Measurements from ENCODE around the gene DLK1. TPM values are rescaled to one million over a fixed set of nuclear protein-coding genes. Genes with fewer than 3 reads are reported as not detected.

DLK1 gene
- total RNA-seq, 1 donor from 2014 or later, result not detected

DNA sequence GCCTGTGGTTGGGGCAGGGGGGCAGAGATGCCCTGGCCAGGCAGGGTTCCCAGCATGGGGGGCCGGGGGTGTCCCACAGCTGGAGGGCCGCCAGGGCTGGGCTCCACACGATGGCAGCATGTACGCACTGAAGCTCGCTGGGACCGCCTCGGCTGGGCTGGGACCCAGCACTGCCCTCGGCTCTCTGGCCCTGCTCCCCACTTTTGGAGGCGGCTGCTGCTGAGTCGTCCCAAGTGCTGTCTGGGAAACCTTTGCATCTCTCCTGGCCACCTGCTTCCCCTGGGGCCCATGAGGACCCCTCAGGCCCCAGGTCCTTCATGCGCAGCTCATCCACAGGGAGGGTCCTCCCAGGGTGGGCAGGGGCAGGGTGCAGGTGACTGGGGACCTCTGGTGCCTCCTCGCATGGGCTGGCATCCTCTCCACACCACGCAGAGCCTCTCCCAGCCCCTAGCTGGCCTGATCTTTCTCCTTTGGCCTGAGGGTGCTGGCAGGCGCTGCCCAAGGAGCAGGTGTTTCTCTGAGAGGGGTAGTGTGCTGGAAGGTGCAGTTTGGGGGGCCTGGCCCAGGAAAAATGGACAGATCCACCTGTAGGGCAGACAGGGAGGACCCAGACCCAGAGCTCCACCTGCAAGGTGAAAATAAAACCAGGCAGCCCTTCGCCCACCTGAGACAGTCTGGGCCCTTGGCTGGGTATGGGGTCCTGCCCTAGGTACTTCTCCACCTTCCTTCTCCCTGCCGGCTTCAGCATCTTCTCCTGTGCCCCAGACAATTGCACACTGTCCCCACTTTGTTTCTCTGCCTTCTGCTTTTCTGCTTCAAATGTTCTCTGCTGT lies 46.9 kb downstream of the DLK1 start:
- no peak for FAIRE-seq
- no peak for DNase-seq (ENCODE audit: low spot score in 2 of 2)

DNA sequence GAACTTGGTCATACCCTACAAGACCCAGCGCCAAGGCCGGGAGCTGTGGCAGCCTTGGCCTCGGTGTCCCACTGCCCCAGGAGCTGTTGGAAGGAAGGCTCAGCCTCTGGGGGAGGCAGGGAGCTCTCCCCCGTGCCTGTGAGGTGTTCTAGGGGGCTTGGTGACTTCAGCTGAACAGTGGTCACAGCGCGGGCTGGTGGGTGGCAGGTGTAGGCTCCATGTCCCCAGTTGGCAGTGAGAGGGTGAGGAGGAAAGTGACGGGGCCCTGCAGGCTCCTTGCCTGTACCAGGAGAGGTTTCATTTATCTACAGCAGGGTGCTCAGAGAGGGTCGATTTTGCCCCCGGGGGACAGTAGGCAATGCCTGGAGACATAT lies 47.5 kb downstream of the DLK1 start:
- FAIRE-seq, result no peak
- DNase-seq (ENCODE audit: low spot score in 2 of 2), result no peak

DNA sequence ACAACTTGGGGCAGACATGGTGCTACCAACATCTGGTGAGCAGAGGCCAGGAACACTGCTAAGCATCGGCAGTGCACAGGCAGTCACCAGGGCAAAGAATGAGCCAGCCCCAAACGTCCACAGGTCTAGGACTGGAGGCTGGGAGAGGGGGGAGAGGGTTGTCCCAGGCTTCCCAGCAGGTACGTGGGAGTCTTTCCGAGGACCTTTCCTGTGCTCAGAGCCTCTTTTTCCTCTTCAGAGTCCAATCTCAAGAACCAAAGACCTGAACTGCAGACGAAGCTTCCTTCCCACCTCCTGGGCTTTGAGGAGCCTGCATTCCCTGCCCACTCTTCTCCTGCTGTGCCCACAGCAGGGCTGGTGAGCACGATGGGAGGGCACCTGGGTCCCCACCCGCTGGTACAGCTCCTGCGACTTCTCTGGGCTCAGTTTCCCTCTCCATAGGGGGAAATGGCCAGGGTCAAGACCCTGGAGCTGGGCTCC lies 48.7 kb downstream of the DLK1 start:
- FAIRE-seq (no peak), DNase-seq (ENCODE audit: low spot score in 2 of 2) (no peak)

DNA sequence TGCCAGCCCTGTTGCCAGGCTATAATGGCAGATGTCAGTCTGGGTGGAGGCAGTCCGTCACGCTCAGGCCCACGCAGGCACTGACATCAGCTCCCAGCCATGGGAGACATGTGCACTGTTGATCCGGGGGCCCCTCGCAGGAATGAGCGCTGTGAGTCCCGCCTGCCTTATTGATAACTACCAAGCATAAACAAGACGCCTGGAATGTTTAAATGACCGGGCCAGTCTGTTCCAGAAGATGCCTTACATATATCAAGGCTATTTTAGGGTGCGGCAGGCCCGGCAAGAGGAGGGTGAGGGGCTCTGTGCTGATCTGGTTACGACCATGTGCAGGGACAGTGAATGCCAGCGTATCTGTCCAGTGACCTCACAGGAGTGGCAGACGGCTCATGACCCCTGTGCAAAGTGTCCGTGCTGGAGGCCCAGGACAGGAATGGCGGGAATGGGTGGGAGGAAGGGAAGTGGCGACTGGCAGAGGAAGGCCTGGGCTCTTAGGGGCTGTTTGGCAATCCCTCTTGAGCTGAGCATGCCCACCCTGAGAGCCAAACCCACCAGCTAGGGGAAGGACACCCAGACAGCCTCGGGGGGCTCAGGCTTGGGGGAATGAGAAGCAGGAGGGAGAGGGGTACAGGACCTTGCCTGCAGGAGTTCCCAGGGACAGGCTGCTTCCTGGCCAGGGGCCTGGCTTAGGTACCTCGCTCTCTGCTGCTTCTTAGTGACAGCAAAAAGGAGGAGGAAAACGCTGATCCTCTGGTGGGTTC lies 49.3 kb downstream of the DLK1 start:
- DNase-seq (ENCODE audit: low spot score in 2 of 2), result no peak

DNA sequence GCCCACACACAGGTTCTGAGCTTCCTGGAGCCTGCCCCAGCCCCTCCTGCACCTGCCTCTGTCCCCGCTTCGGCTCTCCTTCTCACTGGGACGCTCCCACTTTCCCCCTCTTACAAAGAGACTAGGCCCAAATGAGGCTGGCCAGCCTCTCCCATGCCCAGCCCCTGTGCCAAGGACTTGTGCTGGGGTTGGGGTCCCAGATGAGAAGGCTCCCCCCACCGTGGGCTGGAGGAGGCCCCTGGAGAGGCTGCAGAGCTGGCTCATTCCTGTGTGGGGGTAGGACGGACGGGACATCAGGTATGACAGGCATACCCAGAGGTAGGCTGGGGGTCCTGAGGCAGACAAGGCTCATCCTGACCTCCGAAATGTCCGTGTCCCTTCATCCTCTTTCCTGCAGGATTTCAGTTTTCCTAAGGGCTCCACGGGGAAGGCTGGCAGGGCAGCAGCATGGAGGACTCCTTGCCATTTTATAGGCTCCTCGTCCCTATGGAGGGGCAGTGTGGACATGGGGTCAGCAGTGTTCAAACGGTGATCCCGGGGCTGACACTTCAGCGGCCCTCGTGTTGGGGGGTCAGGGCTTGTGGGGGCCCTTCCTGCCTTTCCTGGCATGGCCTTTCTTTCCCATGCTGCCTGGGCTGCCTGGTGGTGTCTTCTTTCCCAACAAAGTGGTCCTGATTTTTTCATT lies 50.1 kb downstream of the DLK1 start:
- no peak for DNase-seq (ENCODE audit: low spot score in 2 of 2)
- FAIRE-seq, result no peak

More for the DNA sequence above, 49.3 kb downstream of the DLK1 start:
- no peak for FAIRE-seq

DNA sequence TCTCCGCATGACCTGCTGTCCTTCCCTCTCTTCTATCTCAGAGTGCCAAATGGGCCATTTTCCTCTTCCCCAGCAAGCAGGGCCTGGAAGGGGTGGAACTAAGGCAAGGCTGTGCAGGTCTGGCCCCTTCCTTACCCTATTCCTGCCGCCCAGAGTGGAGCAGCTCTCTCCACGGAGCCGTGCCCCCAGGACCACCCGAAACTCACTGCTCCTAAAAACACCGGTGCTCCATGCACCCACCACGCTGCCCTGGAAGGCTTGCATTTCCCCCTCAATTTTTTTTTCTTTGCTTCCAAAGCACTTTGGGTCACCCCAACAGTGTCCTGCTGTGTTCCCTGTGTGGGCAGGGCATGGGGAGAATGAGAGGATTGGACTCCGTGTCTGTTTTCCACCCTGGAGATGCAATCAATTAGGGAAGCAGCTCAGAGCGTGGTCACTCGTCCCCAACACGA lies 50.7 kb downstream of the DLK1 start:
- FAIRE-seq (no peak), DNase-seq (ENCODE audit: low spot score in 2 of 2) (no peak)

DNA sequence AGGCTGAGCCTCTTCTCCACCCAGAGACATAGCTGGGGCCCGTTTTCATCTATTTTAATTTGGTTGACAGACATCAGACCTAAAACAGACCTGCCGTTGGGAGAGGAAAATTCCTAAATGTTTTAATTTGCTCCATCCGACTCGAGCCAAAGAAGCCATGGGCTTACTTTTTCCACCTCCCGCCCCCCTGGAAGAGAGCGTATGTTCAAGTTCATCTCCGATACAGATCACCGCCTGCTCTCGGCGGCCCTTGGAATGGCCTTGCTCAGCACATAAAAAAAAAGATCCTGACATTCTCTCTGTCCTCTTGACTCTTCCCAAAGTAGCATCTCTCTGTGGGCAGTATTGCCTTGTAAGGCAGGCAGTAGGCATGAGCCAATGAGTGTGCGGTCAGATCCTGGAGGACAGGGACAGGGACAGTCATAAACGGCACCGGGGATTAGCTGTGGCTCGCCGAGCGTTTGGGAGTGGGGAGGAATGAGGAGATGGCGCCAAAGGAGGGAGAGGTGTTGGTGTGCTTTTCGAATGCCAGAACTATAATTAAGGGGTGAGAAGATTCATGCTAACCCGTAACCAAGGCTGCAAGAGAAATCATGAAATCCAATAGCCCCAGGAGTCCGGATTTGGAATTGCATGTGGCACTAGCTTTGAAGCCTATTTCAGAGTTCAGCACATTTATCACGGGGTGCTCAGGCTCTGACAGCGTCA lies 51.3 kb downstream of the DLK1 start:
- no peak for FAIRE-seq

DNA sequence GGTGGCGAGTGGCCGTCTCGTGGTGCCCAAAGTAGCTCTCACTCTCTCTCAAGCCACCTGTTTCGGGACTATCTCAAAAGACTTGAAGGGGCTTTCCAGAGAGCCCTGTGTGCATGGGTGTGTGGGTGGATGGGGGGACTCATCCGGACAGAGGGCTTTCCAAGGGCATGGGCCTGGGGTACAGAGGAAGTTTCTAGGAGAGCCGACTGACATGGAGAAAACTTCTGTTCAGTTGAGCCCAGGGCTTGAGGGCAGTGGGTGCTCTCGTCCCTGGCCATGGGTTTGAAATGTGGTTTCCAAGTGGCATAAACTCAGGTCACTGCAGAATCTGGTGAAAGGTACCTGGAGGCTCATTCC lies 51.8 kb downstream of the DLK1 start:
- FAIRE-seq, result no peak
- DNase-seq (ENCODE audit: low spot score in 2 of 2), result no peak

More for the DNA sequence above, 51.3 kb downstream of the DLK1 start:
- peak in 1 of 2 donors; percentile 17 for DNase-seq (ENCODE audit: low spot score in 2 of 2)

DNA sequence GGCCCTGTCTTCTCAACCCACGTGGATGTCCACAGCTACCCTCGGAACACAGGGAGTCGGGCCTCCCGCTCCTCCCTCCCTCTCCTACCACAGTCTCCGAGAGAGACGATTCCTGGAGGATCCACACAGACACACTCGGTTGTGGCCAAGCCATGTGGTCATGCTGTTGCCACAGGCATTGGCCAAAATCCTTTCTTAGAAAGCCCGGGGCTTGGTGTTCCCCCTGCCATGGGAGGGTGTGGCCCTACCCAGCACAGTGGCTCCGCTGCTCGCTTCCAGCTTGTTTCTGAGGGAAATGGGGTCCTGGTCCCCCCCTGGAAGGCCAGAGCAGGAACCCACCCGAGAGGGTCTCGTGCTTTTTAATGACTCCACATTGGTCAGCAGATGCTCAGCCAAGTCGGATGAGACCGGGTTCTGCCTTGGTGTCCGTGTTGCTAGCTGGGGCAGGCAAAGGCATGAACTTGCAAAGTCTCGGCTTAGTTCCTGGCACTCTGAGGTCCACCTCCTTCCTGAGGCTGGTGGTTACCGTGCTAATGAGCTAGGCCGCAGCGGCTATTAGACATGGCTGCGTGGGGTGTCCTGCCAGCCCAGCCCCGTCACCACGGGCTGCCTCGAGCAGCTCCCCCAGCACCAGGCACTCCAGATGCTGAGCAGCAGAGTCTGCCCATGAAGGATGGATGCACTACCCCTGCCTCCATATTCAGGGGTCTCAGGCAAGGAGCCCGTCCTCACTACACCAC lies 52.4 kb downstream of the DLK1 start:
- DNase-seq (ENCODE audit: low spot score in 2 of 2), result no peak
- FAIRE-seq, result no peak

DNA sequence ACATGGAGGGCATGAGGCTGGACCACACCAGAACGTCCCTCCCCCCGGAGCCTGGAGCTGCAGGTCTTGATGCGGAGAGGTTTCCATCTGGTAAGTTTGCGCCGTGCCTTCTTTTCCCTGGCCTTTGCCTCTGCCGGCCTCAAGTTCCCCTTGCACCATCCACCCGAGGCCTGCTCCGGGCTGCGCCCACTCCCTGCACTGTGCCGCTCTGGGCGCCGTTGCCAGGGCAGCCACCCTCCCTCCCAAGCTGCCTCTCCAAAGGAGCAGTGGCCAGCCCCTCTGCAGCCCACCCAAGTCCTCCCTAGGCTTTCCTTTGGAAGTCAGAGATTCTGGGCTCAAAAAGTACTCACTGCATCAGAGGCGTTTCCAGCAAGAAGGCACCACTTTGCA lies 53.0 kb downstream of the DLK1 start:
- FAIRE-seq (no peak), DNase-seq (ENCODE audit: low spot score in 2 of 2) (no peak)

DNA sequence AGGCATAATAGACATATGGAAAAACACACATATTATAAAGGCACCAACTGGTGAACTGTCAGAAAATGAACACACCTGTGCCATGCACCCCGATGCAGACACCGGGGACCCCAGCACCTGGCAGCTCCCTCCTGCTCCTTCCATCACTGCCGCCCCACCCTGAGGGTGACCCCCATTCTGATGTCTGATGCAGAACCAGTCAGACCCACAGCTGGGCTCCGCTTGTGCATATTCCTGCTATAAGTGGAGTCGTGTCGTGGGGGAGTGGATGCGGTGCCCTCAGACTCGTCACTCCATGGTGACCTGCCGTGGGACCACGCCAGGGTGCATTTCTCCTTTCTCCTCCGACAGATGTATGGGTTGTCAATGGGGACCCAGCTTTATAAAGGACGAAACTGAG lies 53.6 kb downstream of the DLK1 start:
- FAIRE-seq (no peak), DNase-seq (ENCODE audit: low spot score in 2 of 2) (no peak)

DNA sequence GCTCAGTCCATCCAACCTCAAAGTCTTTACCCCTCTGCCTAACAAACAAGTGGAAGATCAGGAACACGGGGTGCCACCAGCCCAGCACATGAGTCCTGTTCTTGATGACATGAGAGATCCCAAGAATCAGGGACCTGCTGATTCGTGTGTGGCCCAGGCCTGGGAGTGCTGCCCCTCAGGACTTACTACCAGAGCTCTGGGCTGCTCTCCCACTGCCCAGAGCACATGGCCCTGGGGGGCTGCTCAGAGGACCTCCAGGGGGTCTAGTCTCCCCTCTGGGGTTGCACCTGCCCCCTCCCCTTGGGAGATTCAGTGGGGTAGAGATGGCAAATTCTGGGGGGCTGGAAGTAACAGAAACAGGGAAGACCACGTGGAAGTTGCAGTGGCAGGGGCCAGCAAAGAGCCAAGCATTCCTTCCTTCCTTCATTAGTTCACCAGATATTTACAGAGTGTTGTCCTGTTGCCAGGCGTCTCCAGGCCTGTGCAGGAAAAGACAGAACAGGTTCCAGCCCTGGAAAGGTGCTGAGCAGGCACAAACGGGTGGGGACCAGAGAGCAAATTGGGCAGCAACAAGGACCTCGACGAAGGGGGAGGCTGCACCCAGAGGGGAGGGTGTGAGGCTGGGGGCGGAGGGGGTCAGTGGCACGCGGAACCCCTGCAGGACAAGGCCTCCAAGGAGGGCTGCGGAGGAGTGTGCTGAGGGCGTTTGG lies 54.1 kb downstream of the DLK1 start:
- FAIRE-seq, result no peak

DNA sequence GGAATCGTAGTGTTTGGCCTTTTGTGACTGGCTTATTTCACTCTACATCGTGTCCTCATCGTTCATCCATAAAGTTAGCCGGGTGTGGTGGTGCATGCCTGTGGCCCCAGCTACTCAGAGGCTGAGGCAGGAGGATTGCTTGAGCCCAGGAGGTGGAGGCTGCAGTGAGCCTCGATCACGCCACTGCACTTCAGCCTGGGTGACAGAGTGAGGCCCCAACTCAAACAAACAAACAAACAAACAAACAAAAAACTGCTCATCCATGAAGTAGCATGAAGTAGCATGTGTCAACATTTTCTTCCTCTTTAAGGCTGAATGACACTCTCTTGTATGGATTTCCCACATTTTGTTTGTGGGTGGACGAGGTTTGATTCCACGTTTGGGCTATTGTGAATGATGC lies 55.3 kb downstream of the DLK1 start:
- FAIRE-seq (no peak), DNase-seq (ENCODE audit: low spot score in 2 of 2) (no peak)

More for the DNA sequence above, 54.1 kb downstream of the DLK1 start:
- no peak for DNase-seq (ENCODE audit: low spot score in 2 of 2)

DNA sequence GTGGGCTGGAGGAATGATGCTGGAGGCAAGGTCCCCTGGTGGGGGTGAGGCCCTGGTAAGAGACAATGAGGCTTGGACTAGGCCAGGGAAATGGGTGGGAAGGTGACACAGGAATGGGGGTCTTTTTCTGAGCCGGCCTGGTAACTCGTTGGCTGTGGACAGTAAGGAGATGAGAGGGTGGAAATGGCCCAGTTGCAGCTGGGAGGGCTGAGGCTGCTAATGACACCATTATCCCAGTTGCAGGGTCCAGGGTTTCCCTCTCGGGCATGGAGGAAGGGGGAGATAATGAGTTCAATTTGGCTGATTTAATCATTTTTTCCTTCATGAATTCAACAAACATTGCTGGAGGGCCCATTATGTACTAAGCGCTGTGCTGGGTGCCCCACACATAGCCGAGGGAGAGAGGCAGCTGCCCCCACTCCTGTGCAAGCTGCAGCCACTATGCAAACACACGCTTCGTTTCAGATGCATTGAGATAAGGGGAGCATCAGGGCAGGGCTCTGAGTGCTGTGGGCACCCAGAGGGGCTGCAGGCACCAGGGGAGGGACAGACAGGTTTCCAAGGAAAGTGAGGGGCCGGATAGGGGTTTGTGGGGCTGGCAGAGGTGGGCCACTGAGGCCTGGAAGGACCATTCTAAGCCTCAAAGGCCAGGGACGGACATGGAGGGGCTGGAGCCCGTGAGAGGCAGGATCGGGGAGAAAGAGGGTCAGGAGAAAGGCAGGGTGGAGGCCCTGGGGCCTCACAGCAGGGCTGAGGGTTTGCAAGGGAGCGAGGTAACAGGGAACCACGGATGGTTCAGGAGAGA lies 56.0 kb downstream of the DLK1 start:
- DNase-seq (ENCODE audit: low spot score in 2 of 2) (no peak), FAIRE-seq (no peak)

DNA sequence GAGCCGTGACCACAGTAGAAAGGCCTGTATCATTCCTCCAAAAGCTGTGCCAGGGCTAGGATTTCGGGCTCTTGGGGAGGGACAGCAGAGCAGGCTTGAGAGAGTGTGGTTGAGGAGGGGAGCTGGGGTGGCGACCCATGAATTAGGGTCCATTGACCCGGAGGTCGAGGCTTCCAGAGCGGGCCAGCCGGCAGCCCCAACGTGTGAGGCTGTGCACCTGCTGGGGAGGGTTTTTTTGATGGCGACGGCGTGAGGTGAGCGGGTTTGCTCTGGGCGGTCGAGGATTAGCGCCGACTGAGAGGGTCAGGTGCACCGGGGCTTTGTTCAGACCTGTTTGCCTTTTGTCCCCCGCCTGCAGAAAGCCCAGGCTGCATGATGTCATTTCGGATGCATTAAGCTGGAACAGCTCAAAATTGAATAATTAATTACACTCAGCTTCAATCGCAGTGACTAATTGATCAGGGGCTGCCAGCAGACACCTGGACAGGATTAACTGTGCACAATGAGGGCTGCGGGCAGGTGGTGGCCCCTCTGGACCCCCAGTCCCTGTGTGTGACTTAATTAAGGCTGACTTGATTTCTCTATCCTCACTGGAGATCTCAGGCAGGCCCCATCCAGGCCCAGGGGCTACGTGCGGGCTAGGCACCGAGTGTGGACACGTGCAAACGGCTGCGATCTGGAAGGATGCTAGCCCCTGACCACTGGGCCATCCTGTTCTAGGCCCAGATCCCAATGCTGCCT lies 57.1 kb downstream of the DLK1 start:
- DNase-seq (ENCODE audit: low spot score in 2 of 2) (no peak), FAIRE-seq (no peak)

DNA sequence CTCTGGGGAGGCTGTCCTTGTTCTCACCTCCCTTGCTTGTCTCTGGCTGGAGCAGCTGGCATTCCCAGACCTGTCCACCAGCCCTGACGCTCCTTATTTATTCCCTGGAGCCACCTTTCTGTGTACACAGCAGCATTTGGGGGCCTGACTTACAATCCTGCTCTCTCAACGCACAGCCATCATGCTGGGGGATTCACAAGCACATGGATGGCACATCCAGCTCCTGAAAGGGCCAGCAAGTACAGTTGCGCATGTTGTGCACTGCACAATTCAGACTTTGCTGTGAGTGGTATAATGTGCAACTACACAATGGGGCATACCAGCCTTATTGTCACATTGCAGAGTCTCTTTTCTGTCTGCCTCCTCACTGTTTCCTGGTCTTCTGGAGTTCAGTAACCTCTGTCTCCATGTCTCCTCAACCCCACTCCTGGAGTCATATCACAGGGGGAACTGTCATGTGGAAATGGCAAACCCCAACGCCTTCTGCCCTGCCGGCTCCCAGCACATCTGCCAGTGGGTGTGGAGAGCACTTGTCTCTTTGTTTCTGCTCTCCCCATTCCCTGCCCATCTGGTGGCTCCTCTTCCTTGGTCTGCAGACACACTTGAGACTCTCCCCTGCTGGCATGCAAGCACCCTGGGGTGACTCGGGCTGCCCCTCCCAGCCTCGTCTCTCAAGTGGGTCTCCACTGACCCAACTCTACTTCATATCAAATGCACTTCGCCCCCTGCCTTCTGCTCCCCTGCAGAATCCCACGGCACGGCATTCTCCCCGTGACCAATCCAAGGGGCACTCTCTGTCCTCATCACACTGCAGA lies 58.0 kb downstream of the DLK1 start:
- DNase-seq (ENCODE audit: low spot score in 2 of 2) (no peak), FAIRE-seq (no peak)

DNA sequence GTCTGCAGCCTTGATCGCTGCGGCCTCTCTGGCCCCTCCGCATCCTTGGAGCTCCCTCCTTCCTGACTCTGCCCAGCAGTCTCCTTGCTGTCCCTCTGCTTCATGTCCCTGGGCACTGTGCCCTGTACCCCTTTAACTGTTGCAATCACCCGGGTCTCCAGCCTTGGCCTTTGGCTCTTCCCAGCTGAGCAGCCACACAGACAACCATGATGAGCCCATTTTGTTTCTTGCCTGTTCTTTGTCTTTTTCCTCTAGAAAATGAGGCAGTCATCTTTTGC lies 58.6 kb downstream of the DLK1 start:
- no peak for FAIRE-seq
- no peak for DNase-seq (ENCODE audit: low spot score in 2 of 2)

All from frontal cortex (tissue), 4 donors.